ACC112 (cell line): ENCODE data around the gene E2F4.

Source experiments
- H2AFZ ChIP-seq: fragments of 200-600 bp; sonication (generic); one replicate; pipeline ENCODE4 v1.6.0; 2017; ENCODE audit warnings: antibody characterized with exemption, low read length; ENCODE audit not compliant: unreplicated experiment
- H3K27ac ChIP-seq: fragments of 200-600 bp; sonication (generic); 2 replicates; pipeline ENCODE4 v1.5.1; 2014; ENCODE audit warnings: low read depth, mild to moderate bottlenecking, antibody characterized with exemption, low read length, moderate library complexity
- H3K27me3 ChIP-seq: fragments of 200-600 bp; sonication (generic); 2 replicates; pipeline ENCODE4 v1.6.1; 2014; ENCODE audit warnings: mild to moderate bottlenecking, antibody characterized with exemption, low read length, moderate library complexity, mixed read lengths; ENCODE audit not compliant: insufficient read depth
- H3K36me3 ChIP-seq: fragments of 200-600 bp; sonication (generic); 2 replicates; pipeline ENCODE4 v1.6.1; 2016; ENCODE audit warnings: mild to moderate bottlenecking, antibody characterized with exemption, low read length, moderate library complexity, mixed read lengths; ENCODE audit not compliant: insufficient read depth
- H3K4me1 ChIP-seq: fragments of 200-600 bp; sonication (generic); one replicate; pipeline ENCODE4 v1.6.1; 2016; ENCODE audit warnings: low read length, mixed read lengths; ENCODE audit not compliant: insufficient read depth, unreplicated experiment, control insufficient read depth
- H3K4me3 ChIP-seq: fragments of 200-600 bp; sonication (generic); 2 replicates; pipeline ENCODE4 v1.5.1; 2014; ENCODE audit warnings: mild to moderate bottlenecking, low read depth, low read length
- H3K79me2 ChIP-seq: fragments of 200-600 bp; sonication (generic); one replicate; pipeline ENCODE4 v1.6.0; 2016; ENCODE audit warnings: low read length; ENCODE audit not compliant: control insufficient read depth, unreplicated experiment, insufficient read depth

Gene E2F4

GRCh38 chr16:67158637-67159600 is 33.0 kb upstream of the E2F4 start:
- peak overlapping the region; percentile 2; the same call in 1 of the 2 replicates for H3K27ac ChIP-seq
- H3K36me3 ChIP-seq, result no peaks in the 10 kb centered on the region
- peak overlapping the region; percentile 95 for H2AFZ ChIP-seq
- H3K79me2 ChIP-seq, result no peaks in the 10 kb centered on the region
- H3K4me3 ChIP-seq, result peak overlapping the region; percentile 89
- no peaks in the 10 kb centered on the region for H3K27me3 ChIP-seq
- no peaks in the 10 kb centered on the region for H3K4me1 ChIP-seq

GRCh38 chr16:67161595-67162058 is 30.3 kb upstream of the E2F4 start:
- Histone ChIP-seq H3K27ac (no peak overlapping the region), H3K27me3 (no peaks in the 10 kb centered on the region), H2AFZ (no peak overlapping the region), H3K36me3 (no peaks in the 10 kb centered on the region), H3K4me3 (peak overlapping the region; percentile 89), H3K4me1 (no peaks in the 10 kb centered on the region), H3K79me2 (no peaks in the 10 kb centered on the region)

DNA sequence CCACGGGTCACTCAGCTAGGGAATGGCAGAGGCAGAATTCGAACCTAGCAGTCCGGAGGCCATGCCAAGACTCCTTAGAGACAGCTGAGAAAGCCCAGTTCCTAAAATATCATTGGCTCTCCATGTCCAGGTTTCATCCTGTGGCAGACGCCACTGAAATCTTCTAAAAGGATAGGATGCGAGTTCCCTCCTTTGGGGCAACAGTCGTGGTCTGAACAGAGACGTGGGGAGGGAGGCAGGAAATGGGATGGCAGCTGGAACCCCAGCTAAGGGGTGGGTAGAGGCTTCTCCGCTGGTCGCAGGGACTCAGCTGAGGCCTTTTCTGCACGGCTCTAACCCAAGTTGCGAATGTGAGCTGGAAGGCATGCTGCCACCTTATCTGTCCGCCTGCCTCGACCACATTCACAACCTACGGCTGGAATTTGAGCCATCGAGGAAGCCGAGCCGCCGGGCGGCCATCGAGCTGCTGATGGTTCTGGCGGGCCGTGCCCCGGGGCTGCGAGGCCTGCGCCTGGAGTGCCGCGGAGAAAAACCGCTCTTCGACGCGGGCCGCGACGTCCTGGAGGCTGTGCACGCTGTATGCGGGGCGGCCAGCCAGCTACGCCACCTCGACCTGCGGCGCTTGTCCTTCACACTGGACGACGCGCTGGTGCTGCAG is 29.3 kb upstream of the E2F4 start:
- H3K4me1 ChIP-seq, result no peaks in the 10 kb centered on the region
- H2AFZ ChIP-seq, result no peak overlapping the region
- no peaks in the 10 kb centered on the region for H3K27me3 ChIP-seq
- H3K4me3 ChIP-seq, result no peak overlapping the region
- H3K79me2 ChIP-seq, result no peaks in the 10 kb centered on the region
- H3K27ac ChIP-seq, result no peak overlapping the region
- no peaks in the 10 kb centered on the region for H3K36me3 ChIP-seq

DNA sequence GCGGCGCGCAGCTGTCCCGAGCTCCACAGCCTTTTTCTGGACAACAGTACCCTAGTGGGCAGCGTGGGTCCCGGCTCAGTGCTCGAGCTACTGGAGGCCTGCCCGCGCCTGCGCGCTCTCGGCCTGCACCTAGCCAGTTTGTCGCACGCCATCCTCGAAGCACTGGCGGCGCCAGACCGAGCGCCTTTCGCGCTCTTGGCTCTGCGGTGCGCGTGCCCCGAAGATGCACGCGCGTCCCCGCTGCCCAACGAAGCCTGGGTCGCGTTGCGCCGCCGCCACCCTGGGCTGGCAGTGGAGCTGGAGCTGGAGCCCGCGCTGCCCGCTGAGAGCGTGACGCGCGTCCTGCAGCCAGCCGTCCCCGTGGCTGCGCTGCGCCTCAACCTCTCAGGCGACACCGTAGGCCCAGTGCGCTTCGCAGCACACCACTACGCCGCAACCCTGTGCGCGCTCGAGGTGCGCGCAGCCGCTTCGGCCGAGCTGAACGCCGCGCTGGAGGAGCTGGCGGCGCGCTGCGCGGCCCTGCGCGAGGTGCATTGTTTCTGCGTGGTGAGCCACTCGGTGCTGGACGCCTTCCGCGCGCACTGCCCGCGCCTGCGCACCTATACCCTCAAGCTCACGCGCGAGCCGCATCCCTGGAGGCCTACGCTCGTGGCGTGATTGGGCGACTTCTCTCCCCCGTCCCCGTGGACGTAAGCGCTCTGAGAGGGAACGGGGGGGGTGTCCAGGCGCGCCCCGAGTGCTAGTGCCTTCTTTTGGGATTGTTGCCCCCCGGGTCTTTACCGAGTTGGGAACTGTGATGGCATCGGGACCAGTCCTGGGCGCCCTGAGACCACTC is 28.6 kb upstream of the E2F4 start:
- Histone ChIP-seq H3K27ac (no peak overlapping the region), H3K4me3 (no peak overlapping the region), H3K27me3 (no peaks in the 10 kb centered on the region), H3K36me3 (no peaks in the 10 kb centered on the region), H2AFZ (no peak overlapping the region), H3K79me2 (no peaks in the 10 kb centered on the region), H3K4me1 (no peaks in the 10 kb centered on the region)

DNA sequence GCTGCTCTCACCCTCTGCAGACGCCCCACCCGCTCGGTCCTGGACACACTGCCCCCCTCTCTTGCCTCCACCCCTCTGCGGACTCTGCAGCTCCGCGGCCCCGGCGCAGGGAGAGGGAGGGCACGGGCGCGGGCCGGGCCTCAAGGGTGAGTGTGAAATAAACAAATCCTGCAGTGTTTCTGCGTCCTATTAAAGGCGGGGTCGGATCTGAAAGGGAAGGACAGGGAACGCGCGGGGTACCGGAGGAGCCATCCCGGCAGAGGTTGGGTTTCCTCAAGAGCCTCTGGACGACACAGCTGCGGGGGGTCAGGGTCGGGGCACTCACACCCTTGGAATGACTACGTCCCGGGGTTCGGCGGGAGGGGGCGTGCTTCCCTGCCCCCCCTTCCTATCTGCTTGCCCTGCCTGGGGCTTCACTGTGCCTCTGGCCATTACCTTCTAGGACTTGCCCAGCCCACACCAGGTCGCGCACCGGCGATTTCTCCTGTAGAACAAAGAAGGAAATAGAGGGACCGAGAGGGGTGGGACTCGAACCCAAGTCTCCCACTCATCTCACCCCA is 27.9 kb upstream of the E2F4 start:
- H3K36me3 ChIP-seq, result no peaks in the 10 kb centered on the region
- H3K27me3 ChIP-seq, result no peaks in the 10 kb centered on the region
- no peak overlapping the region for H3K27ac ChIP-seq
- peaks cover 2% of the 10 kb centered on the region for H3K4me1 ChIP-seq
- no peaks in the 10 kb centered on the region for H3K79me2 ChIP-seq
- H3K4me3 ChIP-seq, result 0 out of 2 replicates have a peak overlapping the region, but pooled peaks have one; percentile 14
- H2AFZ ChIP-seq, result no peak overlapping the region

- H2AFZ ChIP-seq, result no peak within 1 kb of the TSS
- peaks cover 4% of the 10 kb centered on the region for H3K4me1 ChIP-seq
- no peak within 1 kb of the TSS for H3K27ac ChIP-seq
- no peaks in the 10 kb centered on the region for H3K36me3 ChIP-seq
- no peaks in the 10 kb centered on the region for H3K27me3 ChIP-seq
- H3K4me3 ChIP-seq, result 0 out of 2 replicates have a peak within 1 kb of the TSS, but pooled peaks have one; percentile 14
- no peaks in the 10 kb centered on the region for H3K79me2 ChIP-seq
These were observed 27.3 kb upstream of the E2F4 start, which contains the start of gene HSF4 for GRCh38 chr16:67164599-67165061. Gene HSF4, plus strand, starts transcription at chr16:67164745. Its CDS starts 67 bp downstream, at chr16:67164812.

DNA sequence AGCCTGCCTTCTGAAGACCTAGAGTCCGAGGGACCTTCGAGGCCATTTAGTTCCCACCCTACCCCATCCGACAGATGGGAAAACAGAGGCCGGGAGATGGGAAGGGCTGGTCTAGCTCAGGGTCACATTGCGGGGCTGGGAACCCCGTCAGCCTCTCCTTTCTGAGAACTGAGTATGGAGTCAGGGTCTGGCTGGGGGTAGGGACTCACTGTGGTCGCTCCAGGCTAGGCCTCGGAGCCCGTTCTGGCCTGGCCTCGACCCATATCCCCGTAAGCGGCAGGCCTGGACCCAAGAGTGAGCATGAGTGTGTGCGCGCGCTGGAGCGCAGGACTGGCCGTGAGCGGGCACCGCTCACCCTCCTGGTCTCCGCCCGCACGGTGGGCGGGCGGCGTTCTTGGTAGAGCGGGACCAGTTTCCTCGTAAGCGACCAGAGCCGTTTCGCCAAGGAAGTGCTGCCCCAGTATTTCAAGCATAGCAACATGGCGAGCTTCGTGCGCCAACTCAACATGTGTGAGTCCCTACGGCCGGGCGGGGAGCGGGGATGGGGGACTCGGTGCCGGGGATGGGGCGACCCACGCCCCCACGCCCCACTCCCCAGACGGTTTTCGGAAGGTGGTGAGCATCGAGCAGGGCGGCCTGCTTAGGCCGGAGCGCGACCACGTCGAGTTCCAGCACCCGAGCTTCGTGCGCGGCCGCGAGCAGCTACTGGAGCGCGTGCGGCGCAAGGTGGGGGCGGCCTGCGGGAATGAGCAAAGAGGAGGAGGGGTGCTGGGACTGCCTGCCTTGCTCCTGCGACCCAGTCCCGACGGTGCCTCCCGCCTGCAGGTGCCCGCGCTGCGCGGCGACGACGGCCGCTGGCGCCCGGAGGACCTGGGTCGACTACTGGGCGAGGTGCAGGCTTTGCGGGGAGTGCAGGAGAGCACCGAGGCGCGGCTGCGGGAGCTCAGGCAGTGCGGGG is 26.6 kb upstream of the E2F4 start:
- Histone ChIP-seq H3K27me3 (no peaks in the 10 kb centered on the region), H2AFZ (no peak overlapping the region), H3K27ac (no peak overlapping the region), H3K79me2 (no peaks in the 10 kb centered on the region), H3K4me3 (no peak overlapping the region), H3K36me3 (no peaks in the 10 kb centered on the region), H3K4me1 (peaks cover 4% of the 10 kb centered on the region)

- H3K4me3 ChIP-seq, result no peak overlapping the region
- no peak overlapping the region for H2AFZ ChIP-seq
- H3K36me3 ChIP-seq, result no peaks in the 10 kb centered on the region
- no peaks in the 10 kb centered on the region for H3K79me2 ChIP-seq
- peaks cover 9% of the 10 kb centered on the region for H3K4me1 ChIP-seq
- no peak overlapping the region for H3K27ac ChIP-seq
- H3K27me3 ChIP-seq, result no peaks in the 10 kb centered on the region
These were observed 25.8 kb upstream of the E2F4 start for GRCh38 chr16:67166110-67166547.

GRCh38 chr16:67166598-67167168 is 25.3 kb upstream of the E2F4 start:
- peaks cover 14% of the 10 kb centered on the region for H3K4me1 ChIP-seq
- no peaks in the 10 kb centered on the region for H3K27me3 ChIP-seq

More at GRCh38 chr16:67166598-67167168, 25.3 kb upstream of the E2F4 start:
- Histone ChIP-seq H3K36me3 (no peaks in the 10 kb centered on the region), H3K27ac (no peak overlapping the region), H3K79me2 (peaks cover under 1% of the 10 kb centered on the region), H2AFZ (no peak overlapping the region), H3K4me3 (no peak overlapping the region)
